ENCODE results near the gene MACF1. TPM values are rescaled to one million over a fixed set of nuclear protein-coding genes. Genes with fewer than 3 reads are reported as not detected.

The MACF1 gene
- total and polyA plus RNA-seq, 7 donors: 38.9 to 162 (median 71.4) TPM

GRCh38 chr1:39226836-39227235 is 22.3 kb downstream of the MACF1 start:
- ATAC-seq: no peak
- intact Hi-C loops (cut with DNase I): no loop called here
- peaks cover 0 to 7% of the 10 kb centered on the region in 2 donors for H3K36me3 ChIP-seq (ENCODE audit: insufficient read depth in 1 of 2, low read depth in 1 of 2)
- WGBS, 3 donors: 93 to 95% (median 94%) methylated on average over 3 of the region's 3 CpGs
- no peaks in the 10 kb centered on the region for H3K27me3 ChIP-seq (ENCODE audit: insufficient read depth in 3 of 3, low read length in 2 of 3)
- H3K9me3 ChIP-seq: no peaks in the 10 kb centered on the region
- no peak for DNase-seq
- no peak for TF ChIP-seq CTCF (IDR thresholded peaks at IDR 0.05)
- no peak overlapping the region for H3K4me3 ChIP-seq
- no peak overlapping the region for H3K27ac ChIP-seq
- peaks cover 52% of the 10 kb centered on the region for H3K4me1 ChIP-seq

DNA sequence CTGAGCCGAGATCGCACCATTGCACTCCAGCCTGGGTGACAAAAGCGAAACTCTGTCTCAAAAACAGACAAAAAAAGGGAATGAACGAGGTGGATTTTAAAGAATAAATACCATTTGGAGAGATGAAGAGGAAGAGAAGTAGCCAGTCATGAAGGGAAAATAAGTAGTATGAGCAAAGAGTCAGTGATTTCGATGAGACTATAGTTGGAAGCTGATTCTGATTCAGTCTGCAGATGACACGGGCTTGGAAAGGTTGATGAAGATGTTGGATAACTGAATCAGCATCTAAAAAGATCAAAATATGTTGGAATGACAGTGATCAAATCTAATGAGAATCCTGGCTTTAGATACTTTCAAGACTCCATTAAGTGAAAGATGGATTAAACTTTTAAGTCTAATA is 23.8 kb downstream of the MACF1 start:
- no peak for DNase-seq
- no peaks in the 10 kb centered on the region for H3K9me3 ChIP-seq
- H3K36me3 ChIP-seq (ENCODE audit: insufficient read depth in 1 of 2, low read depth in 1 of 2): peaks cover 0 to 21% of the 10 kb centered on the region in 2 donors
- H3K4me1 ChIP-seq: peaks cover 46% of the 10 kb centered on the region
- peak; percentile 49 to 63 (median 56) for ATAC-seq
- H3K27ac ChIP-seq: peak overlapping the region; percentile 56
- intact Hi-C loops (cut with DNase I): no loop called here
- H3K27me3 ChIP-seq (ENCODE audit: insufficient read depth in 3 of 3, low read length in 2 of 3): no peaks in the 10 kb centered on the region
- H3K4me3 ChIP-seq: no peak overlapping the region
- no peak for TF ChIP-seq CTCF (IDR thresholded peaks at IDR 0.05)
- WGBS, 3 donors: 83 to 89% (median 88%) methylated on average over 6 of the region's 6 CpGs

DNA sequence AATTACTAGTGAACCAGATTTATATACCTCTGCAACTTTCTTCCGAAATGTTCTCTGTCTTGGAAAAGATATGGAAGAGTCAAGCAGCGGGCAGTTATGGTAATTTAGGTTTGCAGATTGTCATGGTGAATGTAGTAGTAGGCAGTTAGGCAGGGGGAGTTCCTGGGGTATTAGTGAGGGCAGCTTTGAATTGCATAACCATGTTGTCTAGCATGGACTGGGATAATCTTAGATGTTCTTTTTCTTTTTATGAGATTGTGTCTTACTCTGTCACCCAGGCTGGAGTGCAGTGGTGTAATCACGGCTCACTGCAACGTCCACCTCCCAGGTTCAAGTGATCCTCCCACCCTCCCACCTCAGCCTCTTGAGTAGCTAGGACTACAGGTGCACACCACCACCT is 25.0 kb downstream of the MACF1 start:
- ATAC-seq: no peak
- no peak for DNase-seq
- 91 to 95% (median 93%) methylated on average over 4 of the region's 4 CpGs for WGBS, 3 donors
- no peak overlapping the region for H3K4me3 ChIP-seq
- H3K4me1 ChIP-seq: peaks cover 37% of the 10 kb centered on the region
- intact Hi-C loops (cut with DNase I): no loop called here
- H3K36me3 ChIP-seq (ENCODE audit: insufficient read depth in 1 of 2, low read depth in 1 of 2): peaks cover 0 to 24% of the 10 kb centered on the region in 2 donors
- H3K27me3 ChIP-seq (ENCODE audit: insufficient read depth in 3 of 3, low read length in 2 of 3): no peaks in the 10 kb centered on the region
- no peak for TF ChIP-seq CTCF (IDR thresholded peaks at IDR 0.05)
- H3K27ac ChIP-seq: peak overlapping the region; percentile 53
- H3K9me3 ChIP-seq: no peaks in the 10 kb centered on the region

DNA sequence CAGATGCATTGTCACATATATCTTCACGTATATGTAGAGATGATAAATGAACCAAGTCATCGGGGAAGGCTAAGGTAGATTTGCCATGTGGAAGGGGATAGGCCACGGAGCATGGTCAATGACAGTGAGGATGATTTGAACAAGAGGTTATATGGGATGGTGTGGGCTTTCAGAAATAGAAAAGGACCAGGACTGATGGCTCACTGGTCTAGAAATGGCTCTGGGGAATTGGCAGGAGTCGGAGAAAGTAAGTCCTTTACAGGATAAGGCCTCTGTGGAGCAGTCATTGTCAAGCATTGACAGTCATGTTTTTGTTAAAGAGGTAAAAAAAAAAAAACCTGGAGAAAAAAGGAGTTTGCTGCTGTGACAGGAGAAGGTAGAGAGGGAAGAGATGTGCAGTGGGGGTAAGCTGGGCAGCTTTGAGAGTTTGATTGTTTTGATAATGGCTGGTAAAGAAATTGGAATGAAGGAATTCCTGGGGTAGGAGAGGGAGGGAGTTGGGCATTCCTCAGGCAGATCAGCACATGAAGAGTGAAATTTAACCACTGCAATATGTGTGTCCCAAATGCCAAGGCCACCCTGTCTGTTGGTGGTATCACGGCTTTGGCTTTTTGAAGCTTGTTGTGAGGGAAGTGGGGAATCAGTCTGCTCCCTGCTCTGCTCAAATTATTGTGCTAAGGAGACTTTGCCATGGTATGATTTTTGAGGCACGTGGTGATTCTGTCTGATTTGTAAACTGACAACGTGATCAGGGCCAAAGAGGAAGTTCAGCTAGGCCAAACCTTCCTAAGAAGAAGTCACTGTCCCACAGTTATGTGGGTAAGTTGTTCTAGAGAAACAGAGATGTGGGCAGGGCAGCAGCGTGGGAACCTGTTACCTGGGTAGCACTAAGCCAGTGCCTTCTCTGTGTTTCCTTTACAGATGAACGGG is 26.0 kb downstream of the MACF1 start:
- H3K4me1 ChIP-seq: peaks cover 37% of the 10 kb centered on the region
- DNase-seq (no peak), ATAC-seq (peak in 3 of 4 donors; percentile 60 to 78 (median 77))
- peaks cover 0 to 24% of the 10 kb centered on the region in 2 donors for H3K36me3 ChIP-seq (ENCODE audit: insufficient read depth in 1 of 2, low read depth in 1 of 2)
- H3K4me3 ChIP-seq: no peak overlapping the region
- peak overlapping the region; percentile 53 for H3K27ac ChIP-seq
- H3K9me3 ChIP-seq: no peaks in the 10 kb centered on the region
- intact Hi-C loops (cut with DNase I): no loop called here
- TF ChIP-seq CTCF (IDR thresholded peaks at IDR 0.05): no peak
- no peaks in the 10 kb centered on the region for H3K27me3 ChIP-seq (ENCODE audit: insufficient read depth in 3 of 3, low read length in 2 of 3)
- 57 to 71% (median 66%) methylated on average over 9 of the region's 9 CpGs for WGBS, 3 donors
